Right cardiac atrium (tissue), 5 donors: ENCODE data around the gene FRMD4A. TPM values are rescaled to one million over a fixed set of nuclear protein-coding genes. Genes with fewer than 3 reads are reported as not detected.

ENCODE experiments used
- ATAC-seq, 2 donors: fragments of 200-7000 bp; cut with Tn5 transposase; one replicate each; pipeline versions ENCODE4 v1.8.0 to v1.9.1; 2020; ENCODE audit warnings: moderate library complexity in 2 of 2, mild to moderate bottlenecking in 1 of 2
- DNase-seq, 3 donors: peaks; one replicate each; pipeline ENCODE4 v3.0.0-alpha.2; 2020
- H3K27ac ChIP-seq: one replicate; pipeline ENCODE4 v1.5.1; 2013; ENCODE audit warnings: mild to moderate bottlenecking, low read length, control low read depth, moderate library complexity
- H3K27me3 ChIP-seq: one replicate; pipeline ENCODE4 v1.6.1; 2013; ENCODE audit not compliant: control insufficient read depth, insufficient read depth
- H3K4me1 ChIP-seq: one replicate; pipeline ENCODE4 v1.6.1; 2013; ENCODE audit warnings: low read length; ENCODE audit not compliant: control insufficient read depth, insufficient read depth
- H3K4me3 ChIP-seq: one replicate; pipeline ENCODE4 v1.5.1; 2013; ENCODE audit warnings: low read length, control low read depth
- H3K9me3 ChIP-seq: one replicate; pipeline ENCODE4 v1.6.1; 2013; ENCODE audit warnings: low read length; ENCODE audit not compliant: control insufficient read depth
- WGBS: extraction: QIAGEN DNeasy Blood & Tissue Kit; methylation state at CpG from one replicate; pipeline ENCODE4 v1.1.7; 2013; 5-methylcytosine and 5-hydroxymethylcytosine counted together
- intact Hi-C, 4 donors: fragments of 100-400 bp; cut with DNase I; formaldehyde crosslinking; loops; one replicate each; pipeline versions ENCODE4 v1.11.0 to v1.14.0; 2022 to 2023
- polyA plus RNA-seq: library from polyadenylated mRNA; stranded (reverse); fragments of 200-250 nt; gene quantifications from one replicate; pipeline ENCODE4 v1.2.3, GENCODE V29; 2013
- total RNA-seq, 4 donors: library from RNA; stranded (reverse); fragmentation: NEBNext Ultra II Directional; extraction: Animal tissue kit (Norgen Biotek cat#: 25700); gene quantifications; one replicate each; pipeline ENCODE4 v1.2.1, GENCODE V29; 2021
- donor health status: healthy with polysubstance abuse.
- donor health status: DM: no; HTN: yes; CAD: no.
- donor health status: DM: no; HTN: no; CAD: no.
- donor health status: DM: no; HTN: yes; CAD: no; lungs with severe emphysema.
- donor health status: DM: yes; HTN: yes; CAD: no.

Gene FRMD4A
- total and polyA plus RNA-seq, 5 donors: 14.8 to 30.3 (median 25.1) TPM

- WGBS: 73% methylated on average over 5 of the region's 5 CpGs
- intact Hi-C loops: no loop called here
- Histone ChIP-seq H3K27me3 (no peaks in the 10 kb centered on the region), H3K4me1 (no peaks in the 10 kb centered on the region), H3K4me3 (no peak overlapping the region), H3K9me3 (no peaks in the 10 kb centered on the region), H3K27ac (no peak overlapping the region)
- ATAC-seq (no peak), DNase-seq (no peak)
Measured at GRCh38 chr10:14162629-14163344, 167.9 kb downstream of the FRMD4A start.

GRCh38 chr10:14162061-14162460 is 168.7 kb downstream of the FRMD4A start:
- Histone ChIP-seq H3K4me1 (no peaks in the 10 kb centered on the region), H3K9me3 (no peaks in the 10 kb centered on the region), H3K27me3 (no peaks in the 10 kb centered on the region), H3K4me3 (no peak overlapping the region), H3K27ac (no peak overlapping the region)
- ATAC-seq (no peak), DNase-seq (no peak)
- WGBS: 95% methylated on average over 5 of the region's 5 CpGs
- intact Hi-C loops: no loop called here

GRCh38 chr10:14160299-14160698 is 170.4 kb downstream of the FRMD4A start:
- intact Hi-C loops: no loop called here
- Histone ChIP-seq H3K9me3 (no peaks in the 10 kb centered on the region), H3K4me3 (no peak overlapping the region), H3K4me1 (no peaks in the 10 kb centered on the region), H3K27ac (no peak overlapping the region), H3K27me3 (no peaks in the 10 kb centered on the region)
- DNase-seq (no peak), ATAC-seq (no peak)
- WGBS: 93% methylated on average over 1 of the region's 1 CpG

GRCh38 chr10:14158575-14158974 is 172.1 kb downstream of the FRMD4A start:
- ATAC-seq: no peak
- Histone ChIP-seq H3K4me3 (no peak overlapping the region), H3K27me3 (no peaks in the 10 kb centered on the region), H3K4me1 (no peaks in the 10 kb centered on the region), H3K9me3 (no peaks in the 10 kb centered on the region), H3K27ac (no peak overlapping the region)
- no peak for DNase-seq
- intact Hi-C loops: no loop called here

- intact Hi-C loops: no loop called here
- DNase-seq: no peak
- no peak overlapping the region for H3K27ac ChIP-seq
- H3K27me3 ChIP-seq: no peaks in the 10 kb centered on the region
- ATAC-seq: no peak
- H3K4me1 ChIP-seq: no peaks in the 10 kb centered on the region
- 92% methylated on average over 5 of the region's 5 CpGs for WGBS
- H3K4me3 ChIP-seq: no peak overlapping the region
- H3K9me3 ChIP-seq: no peaks in the 10 kb centered on the region
Measured at GRCh38 chr10:14156104-14156503, 174.6 kb downstream of the FRMD4A start.

GRCh38 chr10:14153570-14154055 is 177.1 kb downstream of the FRMD4A start:
- ATAC-seq: peak in 1 of 2 donors; percentile 75
- Histone ChIP-seq H3K9me3 (no peaks in the 10 kb centered on the region), H3K27ac (no peak overlapping the region), H3K4me1 (no peaks in the 10 kb centered on the region), H3K27me3 (no peaks in the 10 kb centered on the region), H3K4me3 (no peak overlapping the region)
- peak; percentile 21 to 68 (median 43) for DNase-seq
- intact Hi-C loops: no loop called here
- 54% methylated on average over 17 of the region's 17 CpGs for WGBS

GRCh38 chr10:14151571-14151970 is 179.2 kb downstream of the FRMD4A start:
- H3K4me1 ChIP-seq: no peaks in the 10 kb centered on the region
- no peak overlapping the region for H3K27ac ChIP-seq
- DNase-seq (no peak), ATAC-seq (no peak)
- no peaks in the 10 kb centered on the region for H3K27me3 ChIP-seq
- H3K9me3 ChIP-seq: no peaks in the 10 kb centered on the region
- intact Hi-C loops: no loop called here
- H3K4me3 ChIP-seq: no peak overlapping the region
- 51% methylated on average over 1 of the region's 1 CpG for WGBS

GRCh38 chr10:14150526-14150925 is 180.2 kb downstream of the FRMD4A start:
- no peak overlapping the region for H3K27ac ChIP-seq
- DNase-seq (no peak), ATAC-seq (no peak)
- no peak overlapping the region for H3K4me3 ChIP-seq
- H3K4me1 ChIP-seq: no peaks in the 10 kb centered on the region
- no peaks in the 10 kb centered on the region for H3K27me3 ChIP-seq
- 72% methylated on average over 4 of the region's 4 CpGs for WGBS
- intact Hi-C loops: no loop called here
- no peaks in the 10 kb centered on the region for H3K9me3 ChIP-seq

GRCh38 chr10:14146501-14146900 is 184.2 kb downstream of the FRMD4A start:
- Histone ChIP-seq H3K27me3 (no peaks in the 10 kb centered on the region), H3K4me1 (no peaks in the 10 kb centered on the region), H3K4me3 (no peak overlapping the region), H3K9me3 (no peaks in the 10 kb centered on the region), H3K27ac (no peak overlapping the region)
- no peak for ATAC-seq
- 81% methylated on average over 4 of the region's 4 CpGs for WGBS
- intact Hi-C loops: no loop called here
- no peak for DNase-seq

- no peak overlapping the region for H3K27ac ChIP-seq
- H3K9me3 ChIP-seq: no peaks in the 10 kb centered on the region
- H3K4me1 ChIP-seq: no peaks in the 10 kb centered on the region
- 70% methylated on average over 3 of the region's 3 CpGs for WGBS
- H3K27me3 ChIP-seq: no peaks in the 10 kb centered on the region
- ATAC-seq (no peak), DNase-seq (no peak)
- H3K4me3 ChIP-seq: no peak overlapping the region
- intact Hi-C loops: no loop called here
Measured at GRCh38 chr10:14146025-14146424, 184.7 kb downstream of the FRMD4A start.

GRCh38 chr10:14144451-14144850 is 186.3 kb downstream of the FRMD4A start:
- no peak for ATAC-seq
- Histone ChIP-seq H3K4me3 (no peak overlapping the region), H3K27me3 (no peaks in the 10 kb centered on the region), H3K9me3 (no peaks in the 10 kb centered on the region), H3K4me1 (no peaks in the 10 kb centered on the region), H3K27ac (no peak overlapping the region)
- intact Hi-C loops: no loop called here
- DNase-seq: no peak
- WGBS: 72% methylated on average over 4 of the region's 4 CpGs
